NCI-H1092 (cell line): ENCODE results near the gene INSRR.

ENCODE experiments used
- DNase-seq: peaks from one replicate; lab custom pipeline; 2025; lab: John Stamatoyannopoulos, UW

INSRR gene

DNA sequence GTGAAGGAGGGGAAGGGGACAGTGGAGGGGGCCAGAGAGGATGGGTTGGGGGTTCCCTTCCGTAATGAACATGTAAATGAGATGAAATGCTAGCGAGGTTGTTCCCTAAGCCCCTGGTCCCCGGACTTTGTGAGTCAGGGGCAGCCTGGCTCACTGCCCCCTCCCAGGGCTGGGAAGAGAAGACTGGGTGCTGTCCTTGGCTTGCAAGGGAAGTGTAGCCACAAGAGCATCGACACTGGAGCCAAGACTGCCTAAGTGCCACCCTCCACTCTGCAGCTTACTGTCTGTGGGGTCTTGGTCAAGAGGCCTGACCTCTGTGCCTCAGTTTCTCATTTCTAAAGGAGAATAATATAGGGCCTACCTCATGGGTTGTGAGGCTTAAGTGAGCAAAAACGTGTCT, 35.1 kb upstream of the INSRR start:
- no peak for DNase-seq

DNA sequence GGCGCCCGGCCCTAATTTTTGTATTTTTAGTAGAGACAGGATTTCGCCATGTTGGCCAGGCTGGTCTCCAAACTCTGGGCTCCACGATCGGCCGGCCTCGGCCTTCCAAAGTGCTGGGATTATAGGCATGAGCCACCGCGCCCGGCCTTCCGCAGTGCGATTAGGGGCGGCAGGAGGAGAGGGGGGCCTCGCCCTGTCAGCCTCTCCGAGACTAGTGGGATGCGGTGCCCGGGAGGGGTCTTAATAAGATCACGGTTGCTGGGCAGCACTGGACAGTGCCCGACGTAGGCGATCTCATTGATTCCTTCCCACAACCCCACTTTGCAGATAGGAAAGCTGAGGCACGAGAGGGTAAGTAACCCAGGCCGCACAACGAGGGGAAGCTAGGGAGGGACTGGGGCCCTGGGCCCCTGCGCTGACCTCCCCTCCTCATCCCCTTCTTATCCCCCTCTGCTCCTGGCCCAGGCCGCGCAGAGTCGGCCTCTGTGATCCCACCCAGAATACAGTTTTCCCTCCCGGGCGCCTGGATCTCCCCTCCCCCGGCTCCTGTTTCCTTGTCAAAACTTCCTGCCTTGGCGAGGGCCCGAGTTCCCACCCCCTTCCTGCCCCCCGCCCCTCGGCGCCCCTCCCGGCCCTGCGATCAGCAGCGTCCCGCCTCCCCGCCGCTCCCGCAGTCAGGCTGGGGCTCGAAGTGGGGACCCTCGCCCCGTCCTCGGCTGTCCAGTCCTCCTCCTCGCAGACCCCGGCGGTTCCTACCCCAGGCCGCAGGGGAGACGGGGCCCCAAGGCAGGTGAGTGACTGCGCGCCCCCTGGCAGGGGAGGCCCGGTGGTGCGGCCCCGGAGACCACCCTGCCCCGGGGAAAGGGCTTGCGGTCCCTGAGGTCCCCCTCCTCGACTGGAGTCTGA, 34.4 kb upstream of the INSRR start, which contains the start of gene PEAR1:
Gene PEAR1, plus strand, starts transcription at position 671 of the 906 bp plus-strand sequence. CDS start 10,209 bp downstream, outside the sequence.
- no peak for DNase-seq

DNA sequence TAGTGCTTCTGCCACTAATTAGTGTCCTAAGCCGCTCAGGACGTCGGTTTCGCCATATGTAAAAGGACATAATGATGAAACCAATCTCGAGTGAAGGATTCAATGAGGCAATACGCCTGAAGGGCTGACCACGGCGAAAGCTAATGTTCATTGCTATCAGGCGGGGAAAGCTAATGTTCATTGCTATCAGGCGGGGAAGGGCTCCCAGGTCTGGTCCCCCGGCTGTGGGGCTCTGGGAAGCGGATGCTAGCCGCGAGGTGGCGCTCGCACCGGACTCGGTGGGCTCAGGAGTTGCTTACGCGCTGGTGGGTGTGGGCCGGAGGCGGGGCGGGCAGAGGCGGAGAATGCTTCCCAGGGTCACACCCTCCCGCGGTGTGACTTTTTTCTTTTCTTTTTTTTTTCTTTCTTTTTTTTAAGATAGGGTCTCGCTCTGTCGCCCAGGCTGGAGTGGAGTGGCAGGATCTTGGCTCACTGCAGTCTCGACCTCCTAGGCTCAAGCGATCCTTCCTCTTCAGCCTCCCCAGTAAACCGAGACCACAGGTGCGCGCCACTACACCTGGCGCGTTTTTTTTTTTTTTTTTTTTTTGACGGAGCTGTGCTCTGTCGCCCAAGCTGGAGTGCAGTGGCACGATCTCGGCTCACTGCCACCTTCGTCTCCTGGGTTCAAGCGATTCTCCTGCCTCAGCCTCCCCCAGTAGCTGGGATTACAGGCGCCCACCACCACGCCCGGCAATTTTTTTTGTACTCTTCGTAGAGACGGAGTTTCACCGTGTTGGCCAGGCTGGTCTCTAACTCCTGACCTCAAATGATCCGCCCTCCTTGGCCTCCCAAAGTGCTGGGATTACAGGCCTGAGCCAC, 33.5 kb upstream of the INSRR start:
- DNase-seq, result peak; percentile 76

DNA sequence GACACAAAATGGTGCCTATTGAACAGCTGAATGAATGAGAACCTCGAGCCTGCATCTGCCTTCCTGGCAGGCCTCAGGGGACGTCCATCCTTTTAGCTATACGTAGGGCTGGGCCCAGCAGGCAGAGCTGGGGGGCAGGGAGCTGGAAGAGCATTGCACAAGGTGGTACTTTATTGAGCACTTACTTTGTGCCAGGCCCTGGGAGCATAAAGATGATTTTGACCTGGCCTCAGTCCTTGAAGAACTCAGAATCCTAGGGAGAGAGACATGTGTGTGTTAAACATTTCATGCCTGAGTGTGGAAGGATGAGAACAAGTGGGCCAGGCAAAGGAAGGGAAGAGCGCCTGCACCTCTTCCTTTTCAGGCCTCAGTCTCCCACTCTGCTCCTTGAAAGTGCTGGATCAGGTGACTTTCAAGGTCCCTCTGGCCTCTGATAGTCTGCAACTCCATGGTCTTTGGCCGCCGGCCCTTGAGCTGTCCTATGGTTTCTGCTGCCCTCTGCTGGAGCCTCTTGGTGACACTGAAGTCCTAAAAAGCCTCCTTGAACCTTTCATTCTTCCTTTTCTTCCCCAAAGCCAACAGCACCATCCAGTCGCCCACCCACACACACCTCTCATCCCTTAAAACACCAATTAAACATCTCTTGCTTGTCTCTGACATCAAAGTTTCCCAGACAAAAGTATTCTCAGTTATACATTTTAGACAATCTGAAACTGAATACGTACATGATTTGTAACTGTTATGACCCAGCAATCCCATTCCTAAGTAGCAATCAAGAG, 31.1 kb upstream of the INSRR start:
- peak; percentile 73 for DNase-seq

DNA sequence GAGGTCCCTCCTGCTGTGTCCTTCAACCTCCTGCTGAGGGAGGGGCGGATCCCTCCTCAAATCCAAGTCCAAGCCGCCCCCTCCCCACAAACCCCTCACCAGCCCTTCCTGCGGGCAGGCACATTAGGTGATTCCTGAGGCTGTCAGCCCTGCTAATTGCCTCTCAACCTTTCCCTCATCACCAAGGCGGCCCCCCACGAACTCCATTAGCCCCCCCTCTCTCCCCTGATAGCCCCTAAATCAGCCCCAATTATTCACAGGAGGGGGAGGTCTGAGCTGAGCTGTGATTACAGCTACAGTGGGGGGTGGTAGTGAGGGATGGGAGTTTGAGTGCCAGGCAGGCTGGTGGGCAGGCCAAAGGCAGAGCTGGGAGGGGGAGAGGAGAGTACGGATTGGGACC, 28.8 kb upstream of the INSRR start:
- DNase-seq, result no peak

GRCh38 chr1:156887317-156887716, 28.4 kb upstream of the INSRR start:
- no peak for DNase-seq

GRCh38 chr1:156886583-156887281, 27.8 kb upstream of the INSRR start:
- DNase-seq, result no peak

DNA sequence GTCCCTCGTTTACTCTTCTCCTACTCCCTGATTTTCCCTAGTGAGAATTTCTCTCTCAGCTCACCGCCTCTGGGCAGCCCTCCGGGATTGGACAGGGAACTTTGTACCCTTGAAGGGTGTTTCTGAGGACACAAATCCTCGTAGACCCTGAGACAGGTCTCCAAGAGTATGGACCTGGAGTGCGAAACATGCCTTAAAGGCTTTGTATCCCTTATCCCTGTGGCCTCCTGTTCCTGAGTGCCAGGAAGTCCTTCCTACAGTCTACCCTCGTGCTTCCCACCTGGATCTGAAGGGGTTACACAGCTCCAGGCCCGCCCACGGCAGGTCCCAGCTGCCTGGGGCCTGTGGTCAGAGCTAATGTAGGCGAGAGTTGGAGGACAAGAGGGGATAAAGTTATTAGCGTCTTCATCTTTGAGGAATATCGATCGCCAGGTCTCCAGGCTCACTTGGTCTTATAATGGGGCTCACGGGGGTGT, 27.0 kb upstream of the INSRR start:
- no peak for DNase-seq

GRCh38 chr1:156885314-156885713, 26.4 kb upstream of the INSRR start:
- DNase-seq, result no peak

DNA sequence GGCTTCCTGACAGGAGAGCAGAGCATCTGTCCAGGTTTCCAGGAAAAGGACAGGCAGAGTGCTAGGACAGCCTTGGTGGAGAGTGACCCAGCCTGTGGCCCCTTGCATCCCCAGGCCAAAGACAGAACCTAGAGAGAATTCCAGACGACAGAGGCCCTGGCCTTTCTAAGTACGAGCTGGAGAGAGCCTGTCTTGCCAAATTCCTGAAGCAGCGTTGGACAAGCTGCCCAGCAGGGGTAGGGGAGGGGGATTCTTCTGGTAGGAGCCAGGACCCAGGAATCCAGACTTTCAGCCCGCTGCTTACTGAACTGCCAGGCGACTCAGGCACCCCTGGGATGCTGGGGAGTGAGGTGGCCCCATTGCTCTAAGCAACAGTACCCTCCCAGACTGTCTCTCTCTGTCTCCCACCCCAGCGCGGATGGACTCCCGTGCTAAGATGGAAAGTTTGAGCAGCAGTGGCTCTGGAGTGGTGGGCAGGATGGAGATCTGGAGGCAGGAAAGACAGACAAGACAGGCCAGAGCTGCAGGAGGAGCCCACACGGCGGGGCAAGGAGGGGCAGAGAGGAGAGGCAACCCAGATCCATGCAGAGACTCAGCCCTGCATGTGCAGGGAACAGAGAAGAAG, 25.8 kb upstream of the INSRR start:
- no peak for DNase-seq

DNA sequence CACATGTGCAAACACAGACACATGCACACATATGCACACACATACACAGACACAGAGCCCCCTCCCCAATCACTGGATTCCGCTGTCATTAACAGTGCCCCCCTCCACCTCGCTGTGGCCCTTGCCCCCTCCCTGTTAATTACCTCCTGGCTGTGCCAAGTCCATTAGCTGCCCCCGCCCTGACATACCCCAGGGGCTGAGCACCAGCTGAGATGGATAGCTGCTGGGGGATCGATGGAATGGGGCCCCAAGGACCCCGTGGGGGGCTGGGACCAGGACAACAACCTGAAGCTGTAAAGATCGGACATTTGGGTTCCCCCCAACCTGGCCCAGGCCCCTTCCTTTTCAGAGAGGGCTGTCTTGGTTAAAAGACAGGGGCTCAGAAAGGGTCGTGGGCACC, 25.0 kb upstream of the INSRR start:
- DNase-seq, result no peak

DNA sequence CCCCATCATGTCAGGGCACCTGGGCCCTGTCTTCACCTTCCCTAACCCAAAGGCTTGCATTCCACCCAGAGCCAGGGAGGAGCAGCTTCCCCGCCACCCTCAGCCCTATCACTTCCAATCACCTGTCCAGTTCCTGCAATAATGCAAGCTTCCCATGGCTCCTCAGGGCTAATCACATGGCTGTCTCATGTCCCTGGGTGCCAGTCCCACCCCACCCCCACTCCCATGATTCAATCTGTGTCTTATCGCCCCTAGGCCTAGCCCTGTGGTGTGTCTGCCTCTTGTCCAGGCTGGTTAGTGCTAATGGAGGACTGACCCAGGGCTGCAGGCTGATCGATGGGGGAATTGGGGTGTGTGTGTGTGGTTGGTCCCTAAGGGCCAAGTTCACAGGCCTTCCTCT, 23.6 kb upstream of the INSRR start:
- DNase-seq, result no peak

- no peak for DNase-seq
Observed at GRCh38 chr1:156881663-156882062, 22.7 kb upstream of the INSRR start.

DNA sequence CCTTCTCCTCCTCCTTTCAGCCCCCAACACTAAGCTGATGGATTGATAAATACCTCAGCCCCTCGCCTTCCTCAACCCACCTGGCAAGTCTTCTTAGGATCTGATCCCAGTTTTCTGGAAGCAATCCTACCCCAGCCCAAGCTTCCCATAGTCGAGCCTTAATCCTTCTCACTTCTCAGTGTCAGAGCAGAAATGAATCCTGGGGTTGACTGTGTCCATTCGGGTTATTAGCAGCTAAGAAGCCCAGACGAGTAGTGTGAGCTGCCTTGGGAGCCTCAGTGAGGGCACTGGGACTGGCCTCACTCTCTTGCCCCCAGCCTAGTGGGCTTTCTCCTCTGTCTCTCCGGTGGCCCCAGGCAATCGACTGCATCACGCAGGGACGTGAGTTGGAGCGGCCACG, 22.2 kb upstream of the INSRR start:
- DNase-seq, result no peak

- DNase-seq, result no peak
Observed at GRCh38 chr1:156880473-156880872, 21.6 kb upstream of the INSRR start.

DNA sequence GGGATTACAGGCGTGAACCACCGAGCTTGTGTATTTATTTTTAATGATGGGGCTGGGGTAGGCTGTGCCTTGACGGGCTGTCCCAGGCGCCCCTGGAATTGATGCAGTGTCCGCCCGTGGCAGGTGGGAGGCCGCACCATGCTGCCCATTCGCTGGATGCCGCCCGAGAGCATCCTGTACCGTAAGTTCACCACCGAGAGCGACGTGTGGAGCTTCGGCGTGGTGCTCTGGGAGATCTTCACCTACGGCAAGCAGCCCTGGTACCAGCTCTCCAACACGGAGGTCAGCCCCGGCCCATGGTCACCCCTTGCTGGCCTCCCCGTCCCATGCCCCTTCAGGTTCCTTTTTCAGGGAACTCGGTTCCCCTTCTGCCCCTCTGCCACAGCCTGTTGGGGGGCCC, 21.0 kb upstream of the INSRR start:
- no peak for DNase-seq

- no peak for DNase-seq
Observed at GRCh38 chr1:156877433-156878170, 18.7 kb upstream of the INSRR start.

GRCh38 chr1:156876281-156876680, 17.4 kb upstream of the INSRR start:
- DNase-seq, result no peak

- no peak for DNase-seq
Observed at GRCh38 chr1:156875341-156875615, 16.4 kb upstream of the INSRR start.

DNA sequence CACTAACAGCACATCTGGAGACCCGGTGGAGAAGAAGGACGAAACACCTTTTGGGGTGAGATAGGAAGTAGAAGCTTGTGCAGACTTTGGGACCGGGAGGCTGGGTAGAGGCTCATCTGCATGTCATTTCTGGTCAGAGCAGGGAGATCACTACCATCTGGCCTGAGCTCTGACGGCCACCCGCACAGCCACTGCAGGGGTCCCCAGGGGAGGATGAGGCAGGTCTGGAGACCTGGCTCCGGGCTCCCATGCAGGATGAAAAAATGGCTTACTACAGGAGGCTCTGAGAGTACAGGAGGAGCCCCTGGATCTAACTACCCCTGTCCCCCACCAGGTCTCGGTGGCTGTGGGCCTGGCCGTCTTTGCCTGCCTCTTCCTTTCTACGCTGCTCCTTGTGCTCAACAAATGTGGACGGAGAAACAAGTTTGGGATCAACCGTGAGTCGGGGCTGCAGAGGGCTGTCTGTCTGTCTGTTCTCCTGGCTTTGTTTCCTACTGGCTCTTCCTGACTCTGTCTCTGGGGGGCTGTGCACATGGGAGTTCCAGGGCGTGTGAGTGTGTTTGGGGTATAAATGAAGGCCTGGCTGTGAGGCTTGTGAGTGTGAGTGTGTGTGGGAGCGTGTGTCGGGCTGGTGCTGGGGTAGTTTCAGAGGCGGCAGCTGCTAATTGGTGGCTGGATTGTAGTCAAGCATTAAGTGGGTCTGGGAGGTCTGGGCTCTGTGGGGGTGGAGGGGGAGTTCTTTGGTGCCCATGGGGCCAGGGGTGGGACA, 15.8 kb upstream of the INSRR start:
- DNase-seq, result no peak
